Measurements from ENCODE around the gene NCR1. TPM values are rescaled to one million over a fixed set of nuclear protein-coding genes. Genes with fewer than 3 reads are reported as not detected.
A peak's percentile ranks its signal among the peaks of the same experiment; 100 is the strongest.
"Not testable (repeated sequence)": the region's sequence is repeated elsewhere in the genome, so short reads cannot be mapped to it uniquely, and the experiment has no call there.

Gene NCR1
- polyA plus RNA-seq, 10 donors, result 0.11 to 0.68 (median 0.40) TPM; not detected in 3

DNA sequence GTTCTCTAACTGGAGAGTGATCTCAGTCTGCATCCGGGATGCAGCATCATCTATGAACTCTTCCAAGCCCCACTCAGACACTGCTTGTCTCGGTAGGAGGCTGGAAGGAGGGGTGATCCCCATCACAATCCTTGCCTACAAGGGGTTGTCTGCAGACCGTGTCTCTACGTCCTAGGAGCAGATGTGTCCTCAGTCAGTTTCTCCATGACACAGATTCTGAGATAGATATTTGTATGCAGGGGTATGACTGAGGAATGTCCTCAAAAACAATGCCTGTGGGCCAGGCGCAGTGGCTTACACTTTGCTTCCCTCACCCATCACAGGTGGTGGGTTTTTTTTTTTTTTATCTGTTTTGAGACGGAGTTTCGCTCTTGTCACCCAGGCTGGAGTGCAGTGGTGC lies 871 bp downstream of the NCR1 start:
- no peak for DNase-seq

DNA sequence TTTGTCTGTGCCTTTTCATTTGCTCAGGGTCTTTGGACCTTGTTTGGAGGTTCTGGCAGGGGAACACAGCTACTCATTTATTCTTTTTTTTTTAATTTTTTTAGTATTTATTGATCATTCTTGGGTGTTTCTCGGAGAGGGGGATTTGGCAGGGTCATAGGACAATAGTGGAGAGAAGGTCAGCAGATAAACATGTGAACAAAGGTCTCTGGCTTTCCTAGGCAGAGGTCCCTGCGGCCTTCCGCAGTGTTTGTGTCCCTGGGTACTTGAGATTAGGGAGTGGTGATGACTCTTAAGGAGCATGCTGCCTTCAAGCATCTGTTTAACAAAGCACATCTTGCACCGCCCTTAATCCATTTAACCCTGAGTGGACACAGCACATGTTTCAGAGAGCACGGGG lies 2.0 kb downstream of the NCR1 start:
- not testable (repeated sequence) for DNase-seq

DNA sequence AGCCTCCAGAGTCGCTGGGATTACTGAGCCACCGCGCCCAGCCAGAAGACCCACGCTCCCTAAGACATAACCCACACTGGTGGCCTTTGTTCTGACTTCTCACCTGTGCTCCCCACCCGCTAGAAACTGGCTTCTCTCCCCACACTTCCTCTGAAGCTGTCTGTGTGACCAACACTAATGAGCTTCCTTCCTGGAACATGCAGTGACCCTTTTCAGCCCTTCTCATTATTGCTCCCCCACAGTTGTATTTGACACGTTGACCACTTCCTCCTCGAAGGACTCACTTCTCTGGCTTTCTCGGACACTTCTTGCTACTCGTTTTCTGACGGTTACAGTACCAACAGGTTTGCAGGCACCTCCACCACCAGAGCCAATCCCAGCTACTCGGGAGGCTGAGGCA lies 10.9 kb downstream of the NCR1 start:
- DNase-seq, result peak in 1 of 3 donors; percentile 2

- DNase-seq, result no peak
Observed at GRCh38 chr19:54918499-54918898, 12.6 kb downstream of the NCR1 start.

GRCh38 chr19:54919646-54920563 lies 14.0 kb downstream of the NCR1 start:
- not testable (repeated sequence) for DNase-seq

GRCh38 chr19:54921082-54921481 lies 15.1 kb downstream of the NCR1 start:
- no peak for DNase-seq

DNA sequence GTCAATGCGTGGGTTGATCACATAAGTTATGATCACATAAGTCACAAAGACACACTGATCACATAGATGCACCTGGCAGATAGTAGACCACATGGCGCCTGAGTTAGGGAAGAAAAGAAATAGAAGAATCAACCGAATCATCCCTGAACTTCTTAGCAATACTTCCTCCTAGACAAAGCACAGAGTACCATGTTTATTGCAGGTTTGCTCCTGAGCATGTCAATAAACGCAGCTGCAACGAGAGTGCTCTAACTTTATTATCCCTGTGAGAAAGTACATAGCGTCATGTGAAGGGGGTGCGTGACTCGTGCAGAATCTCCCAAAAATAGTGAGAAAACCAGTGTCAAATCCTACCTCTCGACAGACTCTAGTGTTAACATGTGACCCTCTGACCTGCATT lies 17.3 kb downstream of the NCR1 start:
- no peak for DNase-seq

GRCh38 chr19:54928299-54928698 lies 22.4 kb downstream of the NCR1 start:
- DNase-seq, result no peak

DNA sequence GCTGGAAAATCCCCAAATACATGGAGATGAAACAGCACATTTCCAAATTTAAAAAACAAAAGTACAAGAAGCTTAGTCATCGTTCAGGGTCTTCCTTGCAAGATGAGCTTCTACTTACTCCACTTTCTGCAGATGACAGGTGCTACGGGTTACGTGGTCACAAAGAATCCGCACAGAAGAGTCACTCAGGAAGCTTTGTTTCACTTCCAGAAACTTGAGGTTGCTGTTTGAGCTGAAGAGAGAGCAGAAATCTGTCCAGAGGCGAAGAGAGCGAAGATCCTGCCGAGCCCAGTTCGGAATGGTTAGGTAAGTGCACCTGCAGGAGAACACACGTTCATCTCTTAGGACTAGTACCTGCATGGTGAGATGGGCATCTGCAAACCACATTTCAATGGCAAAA lies 32.0 kb downstream of the NCR1 start:
- DNase-seq, result no peak

- no peak for DNase-seq
Observed at GRCh38 chr19:54938906-54939305, 33.0 kb downstream of the NCR1 start.

DNA sequence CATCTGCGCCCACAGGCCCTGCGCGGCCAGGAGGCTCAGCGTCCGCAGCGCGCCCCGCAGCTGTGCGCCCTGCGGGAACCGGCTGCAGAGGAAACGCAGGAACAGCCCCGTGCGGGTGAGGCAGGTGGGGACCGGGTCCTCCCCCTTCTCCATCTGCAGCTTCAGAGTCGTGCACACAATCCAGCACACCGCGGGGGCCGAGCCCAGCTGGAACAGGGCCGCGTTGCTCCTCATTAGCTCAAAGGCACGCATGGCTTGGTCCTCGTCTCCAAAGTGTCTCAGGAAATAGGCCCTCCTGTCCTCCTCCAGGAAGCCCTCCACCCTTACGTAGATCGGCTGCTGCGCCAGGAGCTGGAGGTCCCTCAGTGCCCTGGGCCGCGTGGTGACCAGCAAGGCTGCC lies 33.6 kb downstream of the NCR1 start:
- not testable (repeated sequence) for DNase-seq

DNA sequence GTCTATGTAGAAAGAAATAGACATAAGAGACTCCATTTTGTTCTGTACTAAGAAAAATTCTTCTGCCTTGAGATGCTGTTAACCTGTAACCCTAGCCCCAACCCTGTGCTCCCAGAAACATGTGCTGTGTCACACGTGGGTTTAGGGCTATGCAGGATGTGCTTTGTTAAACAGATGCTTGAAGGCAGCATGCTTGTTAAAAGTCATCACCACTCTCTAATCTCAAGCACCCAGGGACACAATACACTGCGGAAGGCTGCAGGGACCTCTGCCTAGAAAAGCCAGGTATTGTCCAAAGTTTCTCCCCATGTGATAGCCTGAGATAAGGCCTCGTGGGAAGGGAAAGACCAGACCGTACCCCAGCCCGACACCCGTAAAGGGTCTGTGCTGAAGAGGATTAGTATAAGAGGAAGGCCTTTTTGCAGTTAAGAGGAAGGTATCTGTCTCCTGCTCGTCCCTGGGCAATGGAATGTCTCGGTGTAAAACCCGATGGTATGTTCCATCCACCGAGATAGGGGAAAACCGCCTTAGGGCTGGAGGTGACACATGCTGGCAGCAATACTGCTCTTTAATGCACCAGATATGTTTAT lies 37.9 kb downstream of the NCR1 start:
- DNase-seq, result not testable (repeated sequence)

DNA sequence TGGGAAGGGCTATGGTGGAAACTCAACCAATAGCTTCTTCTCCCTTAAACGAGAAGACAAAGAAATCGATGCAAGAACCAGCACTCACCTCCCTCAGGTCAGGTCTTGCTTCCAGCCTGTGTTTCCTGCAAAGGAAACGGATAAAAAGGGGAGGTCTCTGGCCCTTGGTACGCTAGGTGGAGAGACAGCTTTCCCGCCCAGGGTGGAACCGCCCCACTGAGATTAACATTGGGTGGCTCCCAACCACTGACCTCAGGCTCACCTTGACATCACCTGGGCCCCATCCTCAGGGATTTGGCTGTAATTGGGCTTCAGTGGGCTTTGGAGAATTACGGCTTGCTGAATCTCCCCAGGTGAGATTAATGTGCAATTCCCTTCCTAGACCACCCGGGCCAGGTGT lies 41.4 kb downstream of the NCR1 start, which contains the start of gene NLRP7:
Gene NLRP7, minus strand, starts transcription at position 150 of the 400 bp plus-strand sequence.
- DNase-seq, result no peak

DNA sequence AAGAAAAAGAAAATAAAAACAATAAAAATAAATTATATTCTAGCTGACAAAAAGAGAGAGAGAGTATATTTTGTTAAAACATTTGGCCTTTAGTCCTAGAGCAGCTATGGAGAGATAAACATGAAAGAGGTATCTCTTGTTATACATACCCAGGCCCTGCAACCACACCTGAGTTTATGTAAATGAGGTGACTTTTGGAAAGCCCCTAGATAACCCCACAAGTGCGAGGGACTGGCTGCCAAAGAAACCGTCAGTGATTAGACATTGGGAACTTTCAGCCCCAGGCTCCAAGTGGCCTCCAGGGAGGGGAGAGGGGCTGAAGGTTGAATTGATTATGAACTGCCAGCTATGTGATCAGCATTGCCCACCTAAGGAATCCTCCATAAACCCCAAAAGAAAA lies 43.5 kb downstream of the NCR1 start:
- DNase-seq, result no peak

DNA sequence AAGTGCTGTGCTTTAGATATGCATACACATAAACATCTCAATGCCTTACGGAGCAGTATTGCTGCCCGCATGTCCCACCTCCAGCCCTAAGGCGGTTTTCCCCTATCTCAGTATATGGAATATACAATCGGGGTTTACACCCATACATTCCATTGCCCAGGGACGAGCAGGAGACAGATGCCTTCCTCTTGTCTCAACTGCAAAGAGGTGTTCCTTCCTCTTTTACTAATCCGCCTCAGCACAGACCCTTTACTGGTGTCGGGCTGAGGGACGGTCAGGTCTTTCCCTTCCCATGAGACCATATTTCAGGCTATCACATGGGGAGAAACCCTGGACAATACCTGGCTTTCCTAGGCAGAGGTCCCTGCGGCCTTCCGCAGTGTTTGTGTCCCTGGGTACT lies 44.6 kb downstream of the NCR1 start:
- DNase-seq, result not testable (repeated sequence)

GRCh38 chr19:54952591-54953344 lies 46.8 kb downstream of the NCR1 start:
- DNase-seq, result no peak

DNA sequence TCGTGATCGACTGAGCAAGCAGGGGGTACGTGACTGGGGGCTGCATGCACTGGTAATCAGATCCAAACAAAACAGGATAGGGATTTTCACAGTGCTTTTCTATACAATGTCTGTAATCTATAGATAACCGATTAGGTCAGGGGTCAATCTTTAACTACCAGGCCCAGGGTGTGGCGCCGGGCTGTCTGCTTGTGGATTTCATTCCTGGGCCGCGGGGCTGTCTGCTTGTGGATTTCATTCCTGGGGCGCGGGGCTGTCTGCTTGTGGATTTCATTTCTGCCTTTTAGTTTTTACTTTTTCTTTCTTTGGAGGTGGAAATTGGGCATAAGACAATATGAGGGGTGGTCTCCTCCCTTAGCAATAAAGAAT lies 47.4 kb downstream of the NCR1 start:
- DNase-seq, result not testable (repeated sequence)

DNA sequence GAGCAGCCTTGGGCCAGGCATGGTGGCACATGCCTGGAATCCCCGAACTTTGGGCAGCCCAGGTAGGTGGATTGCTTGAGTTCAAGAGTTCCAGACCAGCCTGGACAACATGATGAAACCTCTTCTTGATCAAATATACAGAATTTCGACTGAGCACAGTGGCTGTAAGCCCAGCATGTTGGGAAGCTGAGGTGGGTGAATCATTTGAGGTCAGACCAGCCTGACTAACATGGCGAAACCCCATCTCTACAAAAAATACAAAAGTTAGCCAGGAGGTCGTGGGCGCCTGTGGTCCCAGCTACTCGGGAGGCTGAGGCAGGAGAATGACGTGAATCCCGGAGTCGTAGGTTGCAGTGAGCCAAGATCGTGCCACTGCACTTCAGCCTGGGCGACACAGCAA lies 49.4 kb downstream of the NCR1 start:
- no peak for DNase-seq

DNA sequence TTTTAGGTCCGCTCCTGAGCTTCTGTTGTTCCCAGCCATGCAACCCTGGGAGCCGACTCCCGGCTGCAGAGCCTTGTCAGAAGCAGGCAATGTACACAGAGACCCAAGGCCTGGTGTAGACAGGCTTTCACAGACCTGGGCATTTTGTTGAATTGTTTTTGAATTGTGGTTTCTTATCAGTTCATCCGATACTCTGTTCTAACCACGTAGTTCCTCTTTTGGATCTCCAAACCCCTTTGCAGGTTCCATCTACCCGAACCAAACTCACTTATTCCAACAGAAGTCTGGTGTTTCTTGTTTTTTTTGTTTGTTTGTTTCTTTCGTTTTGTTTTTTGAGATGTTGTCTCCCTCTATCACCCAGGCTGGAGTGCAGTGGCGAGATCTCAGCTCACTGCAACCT lies 53.9 kb downstream of the NCR1 start:
- no peak for DNase-seq
